IMR-90 (cell line): ENCODE measurements around the gene SMARCA4. TPM values are rescaled to one million over a fixed set of nuclear protein-coding genes. Genes with fewer than 3 reads are reported as not detected.

Experiments used
- ATAC-seq: fragments of 200-7000 bp; cut with Tn5 transposase; 2 replicates; pipeline ENCODE4 v1.9.1; 2020; ENCODE audit warnings: low read depth, mild to moderate bottlenecking, moderate library complexity
- BruUV-seq: library from RNA; stranded (reverse); fragments of 400-500 nt; replicated peaks from 2 replicates; lab custom pipeline; 2021; lab: Mats Ljungman, UMichigan
- CTCF ChIA-PET: fragments of 300-600 bp; formaldehyde crosslinking; extraction: SDS; loops from one replicate; lab custom pipeline; 2021; ENCODE audit warnings: antibody characterized with exemption; lab: Yijun Ruan, JAX
- POLR2A ChIA-PET: fragments of 300-600 bp; sonication (Branson Sonifier 250); formaldehyde crosslinking; loops from one replicate; lab custom pipeline; 2022; ENCODE audit warnings: antibody characterized with exemption; ENCODE audit not compliant: unreplicated experiment; lab: Charles Lee
- DNase-seq: peaks from one replicate; pipeline ENCODE4 v3.0.0; 2013
- H2AFZ ChIP-seq: replicated peaks from 2 replicates; pipeline ENCODE3; 2013; ENCODE audit warnings: low read length, mild to moderate bottlenecking; ENCODE audit not compliant: poor library complexity
- H2AK5ac ChIP-seq: 2 replicates; pipeline ENCODE4 v1.6.1; 2013; ENCODE audit warnings: low read depth, low read length, inconsistent platforms
- H2AK9ac ChIP-seq: replicated peaks from 2 replicates; pipeline ENCODE3; 2013; ENCODE audit warnings: mild to moderate bottlenecking, low read depth, low read length, moderate library complexity; ENCODE audit not compliant: poor library complexity
- H2BK120ac ChIP-seq: 2 replicates; pipeline ENCODE4 v1.6.1; 2013; ENCODE audit warnings: low read depth, low read length, inconsistent platforms
- H2BK15ac ChIP-seq: 3 replicates; pipeline ENCODE4 v1.6.1; 2013; ENCODE audit warnings: low read depth, low read length, inconsistent platforms
- H2BK20ac ChIP-seq: 2 replicates; pipeline ENCODE4 v1.6.1; 2013; ENCODE audit warnings: low read depth, mild to moderate bottlenecking, inconsistent platforms, low read length, moderate library complexity
- H2BK5ac ChIP-seq: 2 replicates; pipeline ENCODE4 v1.6.1; 2013; ENCODE audit warnings: mild to moderate bottlenecking, low read depth, low read length, inconsistent platforms; ENCODE audit not compliant: poor library complexity, severe bottlenecking
- H3K14ac ChIP-seq: replicated peaks from 2 replicates; pipeline ENCODE4 v1.6.1; 2013; ENCODE audit warnings: low read depth, low read length, inconsistent platforms
- H3K18ac ChIP-seq: 2 replicates; pipeline ENCODE4 v1.6.1; 2013; ENCODE audit warnings: low read depth, low read length, control low read depth
- H3K23ac ChIP-seq: 2 replicates; pipeline ENCODE4 v1.6.1; 2013; ENCODE audit warnings: low read depth, low read length, inconsistent platforms
- H3K27ac ChIP-seq: 2 replicates; pipeline ENCODE4 v1.5.1; 2013; ENCODE audit warnings: mild to moderate bottlenecking, control low read depth, low read length; ENCODE audit not compliant: insufficient read depth
- H3K27me3 ChIP-seq: 2 replicates; pipeline ENCODE4 v1.6.1; 2013; ENCODE audit warnings: low read length; ENCODE audit not compliant: control insufficient read depth, insufficient read depth
- H3K36me3 ChIP-seq: 2 replicates; pipeline ENCODE4 v1.6.1; 2013; ENCODE audit warnings: low read length, mixed read lengths; ENCODE audit not compliant: control insufficient read depth, insufficient read depth
- H3K4ac ChIP-seq: 2 replicates; pipeline ENCODE4 v1.6.1; 2013; ENCODE audit warnings: low read depth, low read length, inconsistent platforms
- H3K4me1 ChIP-seq: 2 replicates; pipeline ENCODE4 v1.6.1; 2013; ENCODE audit warnings: low read length, mixed read lengths; ENCODE audit not compliant: control insufficient read depth, insufficient read depth
- H3K4me2 ChIP-seq: 2 replicates; pipeline ENCODE4 v1.6.1; 2013; ENCODE audit warnings: low read depth, mild to moderate bottlenecking, control low read depth, low read length, moderate library complexity
- H3K4me3 ChIP-seq: 2 replicates; pipeline ENCODE4 v1.5.1; 2013; ENCODE audit warnings: low read depth, mild to moderate bottlenecking, control low read depth, low read length, moderate library complexity; ENCODE audit not compliant: insufficient read depth
- H3K56ac ChIP-seq: 2 replicates; pipeline ENCODE4 v1.6.1; 2013; ENCODE audit warnings: low read length, inconsistent platforms; ENCODE audit not compliant: insufficient read depth; ENCODE audit errors: extremely low read depth
- H3K79me1 ChIP-seq, 2 experiments: 2 replicates each; pipeline ENCODE4 v1.6.1; 2013; ENCODE audit warnings: low read length in 2 of 2, inconsistent platforms in 1 of 2, low read depth in 1 of 2
- H3K9ac ChIP-seq: 2 replicates; pipeline ENCODE4 v1.6.1; 2013; ENCODE audit warnings: low read depth, low read length, control low read depth
- H3K9me1 ChIP-seq: 2 replicates; pipeline ENCODE4 v1.6.1; 2013; ENCODE audit warnings: low read length, inconsistent platforms; ENCODE audit not compliant: insufficient read depth
- H3K9me3 ChIP-seq: 2 replicates; pipeline ENCODE4 v1.6.1; 2013; ENCODE audit warnings: low read length; ENCODE audit not compliant: control insufficient read depth, insufficient read depth
- H4K20me1 ChIP-seq: 2 replicates; pipeline ENCODE4 v1.6.1; 2013; ENCODE audit warnings: low read length, inconsistent platforms; ENCODE audit not compliant: insufficient read depth
- H4K5ac ChIP-seq: 2 replicates; pipeline ENCODE4 v1.6.1; 2013; ENCODE audit warnings: mild to moderate bottlenecking, low read depth, low read length, control low read depth
- H4K8ac ChIP-seq, 2 experiments: 2 replicates each; pipeline ENCODE4 v1.6.1; 2013; ENCODE audit warnings: low read depth in 2 of 2, low read length in 2 of 2, control low read depth in 1 of 2, inconsistent platforms in 1 of 2
- H4K91ac ChIP-seq: 2 replicates; pipeline ENCODE4 v1.6.1; 2013; ENCODE audit warnings: low read depth, low read length, inconsistent platforms; ENCODE audit not compliant: insufficient read depth
- BHLHE40 ChIP-seq: fragments of 150-350 bp; IDR thresholded peaks from 2 replicates; pipeline ENCODE4 v1.6.1; 2016; ENCODE audit warnings: mild to moderate bottlenecking, low read depth, low read length
- MAZ ChIP-seq: IDR thresholded peaks from 2 replicates; pipeline ENCODE4 v1.6.1; 2012; ENCODE audit warnings: low read depth, mild to moderate bottlenecking, low read length, improper control_type of control experiment, moderate library complexity, borderline replicate concordance
- MXI1 ChIP-seq: IDR thresholded peaks from 2 replicates; pipeline ENCODE4 v1.6.1; 2012; ENCODE audit warnings: low read depth, mild to moderate bottlenecking, low read length, moderate library complexity, borderline replicate concordance
- WGBS, 2 experiments: methylation state at CpG; one replicate each; pipeline versions ENCODE4 v1.1.5 to v1.1.7; 2013; ENCODE audit warnings: missing lambda C conversion rate in 2 of 2; ENCODE audit not compliant: insufficient read length in 1 of 2; ENCODE audit errors: extremely low coverage in 2 of 2; 5-methylcytosine and 5-hydroxymethylcytosine counted together
- dilution Hi-C: fragments of 300-500 bp; cut with HindIII; formaldehyde crosslinking; loops from one replicate; pipeline ENCODE4 v1.14.3; 2018; ENCODE audit warnings: low sequenced_read_pairs; ENCODE audit not compliant: unreplicated experiment
- in situ Hi-C: fragments of 300-500 bp; cut with MboI; formaldehyde crosslinking; loops from 3 replicates; pipeline ENCODE4 v1.14.3; 2019; ENCODE audit warnings: low sequenced_read_pairs, inconsistent platforms, mixed read lengths
- intact Hi-C: fragments of 100-400 bp; cut with micrococcal nuclease; formaldehyde crosslinking; loops from 2 replicates; pipeline ENCODE4 v1.10.0; 2022
- polyA plus RNA-seq, 3 experiments: library from polyadenylated mRNA; depleted of rRNA; stranded (reverse); fragments of >200 nt; gene quantifications; 2 replicates each; pipeline ENCODE4 v1.2.3, GENCODE V29; 2012; ENCODE audit warnings: low replicate concordance in 1 of 3
- total RNA-seq: library from RNA; depleted of rRNA; stranded (reverse); fragments of >200 nt; gene quantifications from 2 replicates; pipeline ENCODE4 v1.2.3, GENCODE V29; 2012

Gene SMARCA4
- total and polyA plus RNA-seq, 2 of the 4 experiments (the other 2 are of a cell fraction) = 41.4 to 85.6 TPM

- Histone ChIP-seq H3K4me2 (peak overlapping the region; percentile 97), H4K20me1 (peaks cover 40% of the 10 kb centered on the region), H2AFZ (peak overlapping the region; percentile 96), H2BK5ac (peak overlapping the region; percentile 91), H3K14ac (peak overlapping the region; percentile 95), H3K27me3 (no peaks in the 10 kb centered on the region), H3K9ac (peak overlapping the region; percentile 99), H3K9me1 (peaks cover 20% of the 10 kb centered on the region), H3K9me3 (no peaks in the 10 kb centered on the region), H2AK9ac (peak overlapping the region; percentile 94), H3K4me3 (peak overlapping the region; percentile 85), H2BK20ac (no peak overlapping the region), H4K8ac (peak overlapping the region; percentile 50 to 87), H3K4ac (peak overlapping the region; percentile 81), H3K23ac (peak overlapping the region; percentile 98), H3K79me1 (peaks cover 4 to 53% of the 10 kb centered on the region in 2 experiments; a peak in 3 of 4 replicates), H3K27ac (peak overlapping the region; percentile 98), H4K91ac (peak overlapping the region; percentile 81), H4K5ac (peak overlapping the region; percentile 86), H3K18ac (peak overlapping the region; percentile 62), H3K4me1 (peaks cover 9% of the 10 kb centered on the region), H2BK120ac (peak overlapping the region; percentile 33), H3K56ac (peak overlapping the region; percentile 92), H3K36me3 (no peaks in the 10 kb centered on the region), H2AK5ac (peak overlapping the region; percentile 72), H2BK15ac (no peak overlapping the region)
- TF ChIP-seq BHLHE40 (no peak), MXI1 (0 out of 2 replicates have a peak, but pooled peaks have one; percentile 11), MAZ (peak; percentile 22)
- CTCF ChIA-PET = interaction anchor here (0.6 to 1.6 kb wide), 2 partner anchors 9 to 24 kb away, joined by 3 to 5 read pairs; no protein-coding TSS in a partner anchor
- ATAC-seq (peak; percentile 62), DNase-seq (no peak)
- WGBS, 2 experiments = 0% methylated on average over 19 of the region's 92 CpGs; no CpG with 5 or more reads in 1 of the 2 experiments
- intact Hi-C loops (loop anchor here (2.0 kb wide), 1 partner anchor 14 kb away; no protein-coding TSS in a partner anchor), in situ Hi-C loops (no loop called here), dilution Hi-C loops (no loop called here)
- POLR2A ChIA-PET = interaction anchor here (0.6 kb wide), 1 partner anchor 12 kb away, joined by 8 read pairs; no protein-coding TSS in a partner anchor
- no TSS peak for BruUV-seq
Observed at GRCh38 chr19:10961073-10961860, 437 bp downstream of the SMARCA4 start.
